H9 (cell line): ENCODE measurements around the gene KLB. TPM values are rescaled to one million over a fixed set of nuclear protein-coding genes. Genes with fewer than 3 reads are reported as not detected.

Experiments used
- DNase-seq: peaks from one replicate; pipeline ENCODE4 v3.0.0-alpha.2; 2017
- H2AFZ ChIP-seq: one replicate; pipeline ENCODE4 v1.6.1; 2013; ENCODE audit warnings: mild to moderate bottlenecking, low read length, control low read depth, moderate library complexity
- H2AK5ac ChIP-seq: 2 replicates; pipeline ENCODE4 v1.6.1; 2013; ENCODE audit warnings: low read length, control low read depth, mixed read lengths; ENCODE audit not compliant: insufficient read length
- H2BK120ac ChIP-seq: one replicate; pipeline ENCODE4 v1.6.1; 2013; ENCODE audit warnings: low read depth, mild to moderate bottlenecking, low read length, control low read depth, inconsistent platforms; ENCODE audit not compliant: poor library complexity, severe bottlenecking
- H2BK12ac ChIP-seq: 2 replicates; pipeline ENCODE4 v1.6.1; 2013; ENCODE audit warnings: low read length, control low read depth, mixed read lengths, low read depth; ENCODE audit not compliant: insufficient read length
- H2BK15ac ChIP-seq: 2 replicates; pipeline ENCODE4 v1.6.1; 2013; ENCODE audit warnings: low read depth, low read length, control low read depth
- H2BK20ac ChIP-seq: one replicate; pipeline ENCODE4 v1.6.1; 2013; ENCODE audit warnings: low read depth, mild to moderate bottlenecking, low read length, control low read depth, inconsistent platforms; ENCODE audit not compliant: poor library complexity, severe bottlenecking
- H2BK5ac ChIP-seq: 2 replicates; pipeline ENCODE4 v1.6.1; 2013; ENCODE audit warnings: low read length, control low read depth, mixed read lengths; ENCODE audit not compliant: insufficient read length
- H3K14ac ChIP-seq: 2 replicates; pipeline ENCODE4 v1.6.1; 2013; ENCODE audit warnings: low read length, control low read depth; ENCODE audit not compliant: insufficient read depth
- H3K18ac ChIP-seq: 2 replicates; pipeline ENCODE4 v1.6.1; 2013; ENCODE audit warnings: low read depth, mild to moderate bottlenecking, mixed read lengths, low read length, control low read depth; ENCODE audit not compliant: insufficient read length
- H3K23ac ChIP-seq: 2 replicates; pipeline ENCODE4 v1.6.1; 2013; ENCODE audit warnings: low read length, control low read depth, mixed read lengths, low read depth; ENCODE audit not compliant: insufficient read length
- H3K23me2 ChIP-seq: 2 replicates; pipeline ENCODE4 v1.6.1; 2013; ENCODE audit warnings: low read depth, mild to moderate bottlenecking, mixed read lengths, low read length, control low read depth; ENCODE audit not compliant: insufficient read length, poor library complexity, severe bottlenecking
- H3K27ac ChIP-seq: 2 replicates; pipeline ENCODE4 v1.5.1; 2013; ENCODE audit warnings: low read length, control low read depth, mixed read lengths, low read depth; ENCODE audit not compliant: insufficient read length
- H3K27me3 ChIP-seq: 2 replicates; pipeline ENCODE4 v1.6.1; 2013; ENCODE audit warnings: low read length, control low read depth, inconsistent platforms; ENCODE audit not compliant: insufficient read depth
- H3K4ac ChIP-seq: 2 replicates; pipeline ENCODE4 v1.6.1; 2013; ENCODE audit warnings: low read depth, mild to moderate bottlenecking, control low read depth, inconsistent platforms, low read length, moderate library complexity
- H3K4me1 ChIP-seq: 2 replicates; pipeline ENCODE4 v1.6.1; 2013; ENCODE audit warnings: low read length, control low read depth, inconsistent platforms; ENCODE audit not compliant: insufficient read depth
- H3K4me2 ChIP-seq: 2 replicates; pipeline ENCODE4 v1.6.1; 2013; ENCODE audit warnings: low read length, control low read depth, mixed read lengths; ENCODE audit not compliant: insufficient read length, insufficient read depth
- H3K56ac ChIP-seq: 2 replicates; pipeline ENCODE4 v1.6.1; 2013; ENCODE audit warnings: low read depth, mild to moderate bottlenecking, mixed read lengths, low read length, control low read depth; ENCODE audit not compliant: insufficient read length
- H3K79me1 ChIP-seq: 2 replicates; pipeline ENCODE4 v1.6.1; 2013; ENCODE audit warnings: low read depth, mild to moderate bottlenecking, moderate library complexity, low read length, control low read depth, inconsistent platforms; ENCODE audit not compliant: insufficient read depth, poor library complexity, severe bottlenecking
- H3K79me2 ChIP-seq: 2 replicates; pipeline ENCODE4 v1.6.1; 2013; ENCODE audit warnings: low read length, control low read depth, inconsistent platforms; ENCODE audit not compliant: insufficient read depth
- H3K9ac ChIP-seq: 2 replicates; pipeline ENCODE4 v1.6.1; 2013; ENCODE audit warnings: low read length, control low read depth, mixed read lengths; ENCODE audit not compliant: insufficient read length; ENCODE audit errors: extremely low read depth
- H3K9me3 ChIP-seq: one replicate; pipeline ENCODE4 v1.6.1; 2013; ENCODE audit warnings: low read depth, low read length, inconsistent platforms; ENCODE audit not compliant: control insufficient read depth
- H3T11ph ChIP-seq: one replicate; pipeline ENCODE4 v1.6.1; 2013; ENCODE audit warnings: mild to moderate bottlenecking, low read length, control low read depth, inconsistent platforms
- H4K20me1 ChIP-seq: one replicate; pipeline ENCODE4 v1.6.1; 2013; ENCODE audit not compliant: control insufficient read depth, insufficient read length, insufficient read depth
- H4K5ac ChIP-seq: 2 replicates; pipeline ENCODE4 v1.6.1; 2013; ENCODE audit warnings: low read depth, mild to moderate bottlenecking, mixed read lengths, low read length, control low read depth; ENCODE audit not compliant: insufficient read length
- H4K8ac ChIP-seq: replicated peaks from 2 replicates; pipeline ENCODE4 v1.6.1; 2013; ENCODE audit warnings: low read length, control low read depth, mixed read lengths, low read depth; ENCODE audit not compliant: insufficient read length
- H4K91ac ChIP-seq: 2 replicates; pipeline ENCODE4 v1.6.1; 2013; ENCODE audit warnings: low read depth, mild to moderate bottlenecking, moderate library complexity, mixed read lengths, low read length, control low read depth; ENCODE audit not compliant: insufficient read length
- H3K27ac Mint-ChIP-seq, 3 experiments: 2 replicates in 2 of 3; 3 replicates in 1 of 3; pipeline ENCODE4 v1.8.0; 2020 to 2021; ENCODE audit warnings: mixed read lengths in 3 of 3, mild to moderate bottlenecking in 1 of 3, moderate library complexity in 1 of 3
- H3K27me3 Mint-ChIP-seq: 2 replicates; pipeline ENCODE4 v1.8.0; 2021; ENCODE audit warnings: low read depth, mild to moderate bottlenecking, moderate library complexity, mixed read lengths
- H3K36me3 Mint-ChIP-seq, 3 experiments: 2 replicates in 2 of 3; 3 replicates in 1 of 3; pipeline ENCODE4 v1.8.0; 2020 to 2021; ENCODE audit warnings: low read depth in 3 of 3, mixed read lengths in 3 of 3; ENCODE audit not compliant: insufficient read depth in 1 of 3
- H3K4me1 Mint-ChIP-seq, 2 experiments: 2 replicates each; pipeline ENCODE4 v1.8.0; 2020; ENCODE audit warnings: mixed read lengths in 2 of 2
- H3K4me3 Mint-ChIP-seq, 2 experiments: 2 replicates in 1 of 2; 3 replicates in 1 of 2; pipeline ENCODE4 v1.8.0; 2020 to 2021; ENCODE audit warnings: mild to moderate bottlenecking in 2 of 2, mixed read lengths in 2 of 2, moderate library complexity in 1 of 2
- H3K9me3 Mint-ChIP-seq, 2 experiments: 2 replicates in 1 of 2; 3 replicates in 1 of 2; pipeline ENCODE4 v1.8.0; 2020; ENCODE audit warnings: mild to moderate bottlenecking in 2 of 2, mixed read lengths in 2 of 2, moderate library complexity in 1 of 2
- CTCF ChIP-seq: fragments of 200-600 bp; sonication (generic); conservative IDR thresholded peaks from 3 replicates; pipeline ENCODE4 v1.8.0; 2021; ENCODE audit warnings: antibody characterized with exemption, mild to moderate bottlenecking
- WGBS: extraction: QIAGEN DNeasy Blood & Tissue Kit; methylation state at CpG from one replicate; pipeline ENCODE4 v1.1.7; 2013; ENCODE audit warnings: missing lambda C conversion rate, low lambda C conversion rate, mixed read lengths; ENCODE audit not compliant: insufficient read length; ENCODE audit errors: extremely low coverage; 5-methylcytosine and 5-hydroxymethylcytosine counted together
- total RNA-seq: library from RNA; stranded (reverse); gene quantifications from 2 replicates; pipeline ENCODE4 v1.2.1, GENCODE V29; 2021

Gene KLB
- total RNA-seq, 1 experiment from 2014 or later = 0.07 TPM

- H3T11ph ChIP-seq = no peak overlapping the region
- Mint-ChIP-seq H3K36me3 (no peaks in the 10 kb centered on the region), H3K4me1 (no peaks in the 10 kb centered on the region), H3K27me3 (no peaks in the 10 kb centered on the region), H3K27ac (peak overlapping the region in 1 of 3 experiments; percentile 15; a peak in 1 of 7 replicates), H3K4me3 (no peak overlapping the region), H3K9me3 (no peaks in the 10 kb centered on the region)
- H4K20me1 ChIP-seq = no peaks in the 10 kb centered on the region
- no peak overlapping the region for H2AFZ ChIP-seq
- no peaks in the 10 kb centered on the region for H3K79me1 ChIP-seq
- no peak overlapping the region for H4K8ac ChIP-seq
- no peak overlapping the region for H3K4me2 ChIP-seq
- H3K4me1 ChIP-seq = no peaks in the 10 kb centered on the region
- no peak overlapping the region for H3K9ac ChIP-seq
- no peak overlapping the region for H3K23ac ChIP-seq
- no peak overlapping the region for H3K14ac ChIP-seq
- no peak for DNase-seq
- H2BK120ac ChIP-seq = no peak overlapping the region
- no peaks in the 10 kb centered on the region for H3K23me2 ChIP-seq
- H2BK12ac ChIP-seq = no peak overlapping the region
- no peak overlapping the region for H3K4ac ChIP-seq
- no peak overlapping the region for H4K91ac ChIP-seq
- no peaks in the 10 kb centered on the region for H3K79me2 ChIP-seq
- no peak overlapping the region for H3K27ac ChIP-seq
- H2BK15ac ChIP-seq = no peak overlapping the region
- no peaks in the 10 kb centered on the region for H3K27me3 ChIP-seq
- no peak overlapping the region for H3K18ac ChIP-seq
- H3K56ac ChIP-seq = no peak overlapping the region
- no peak overlapping the region for H2BK20ac ChIP-seq
- H2AK5ac ChIP-seq = no peak overlapping the region
- no peak overlapping the region for H4K5ac ChIP-seq
- no CpG with 5 or more reads among the region's 2 CpGs for WGBS
- H3K9me3 ChIP-seq = no peaks in the 10 kb centered on the region
- TF ChIP-seq CTCF = no peak
- no peak overlapping the region for H2BK5ac ChIP-seq
Observed at GRCh38 chr4:39415678-39416283, 9.1 kb downstream of the KLB start.
